Memory B cell (primary cell): ENCODE results near the gene TRPM3.
A peak's percentile ranks its signal among the peaks of the same experiment; 100 is the strongest.

Experiments used
- ATAC-seq: fragments of 150-1000 bp; cut with Tn5 transposase; 2 replicates; pipeline ENCODE4 v1.10.0; 2021; ENCODE audit warnings: low read depth, mild to moderate bottlenecking, moderate library complexity
- DNase-seq, 2 donors: peaks; one replicate each; pipeline ENCODE4 v3.0.0; 2022; ENCODE audit warnings: low spot score in 2 of 2
- H3K27ac Mint-ChIP-seq: one replicate; pipeline ENCODE4 v1.8.0; 2022; ENCODE audit warnings: mild to moderate bottlenecking, moderate library complexity, mixed read lengths
- H3K27me3 Mint-ChIP-seq: one replicate; pipeline ENCODE4 v1.8.0; 2022; ENCODE audit warnings: mixed read lengths
- H3K36me3 Mint-ChIP-seq: one replicate; pipeline ENCODE4 v1.8.0; 2022; ENCODE audit warnings: mild to moderate bottlenecking, mixed read lengths
- H3K4me1 Mint-ChIP-seq: one replicate; pipeline ENCODE4 v1.8.0; 2022; ENCODE audit warnings: mixed read lengths
- H3K4me3 Mint-ChIP-seq: one replicate; pipeline ENCODE4 v1.8.0; 2022; ENCODE audit warnings: mild to moderate bottlenecking, moderate library complexity, mixed read lengths
- H3K9me3 Mint-ChIP-seq: one replicate; pipeline ENCODE4 v1.8.0; 2022; ENCODE audit warnings: mixed read lengths

TRPM3 gene

GRCh38 chr9:70617033-70617828 lies 504.2 kb downstream of the TRPM3 start:
- H3K27ac Mint-ChIP-seq: no peak overlapping the region
- ATAC-seq: no peak
- no peaks in the 10 kb centered on the region for H3K4me1 Mint-ChIP-seq
- no peak overlapping the region for H3K4me3 Mint-ChIP-seq
- no peak for DNase-seq
- peaks cover 3% of the 10 kb centered on the region for H3K27me3 Mint-ChIP-seq
- H3K36me3 Mint-ChIP-seq: no peaks in the 10 kb centered on the region
- H3K9me3 Mint-ChIP-seq: no peaks in the 10 kb centered on the region

- no peaks in the 10 kb centered on the region for H3K36me3 Mint-ChIP-seq
- no peak for DNase-seq
- ATAC-seq: no peak
- no peaks in the 10 kb centered on the region for H3K9me3 Mint-ChIP-seq
- peaks cover 3% of the 10 kb centered on the region for H3K27me3 Mint-ChIP-seq
- no peaks in the 10 kb centered on the region for H3K4me1 Mint-ChIP-seq
- H3K4me3 Mint-ChIP-seq: no peak overlapping the region
- H3K27ac Mint-ChIP-seq: no peak overlapping the region
Observed at GRCh38 chr9:70616228-70616990, 505.0 kb downstream of the TRPM3 start.

- Mint-ChIP-seq H3K4me1 (no peaks in the 10 kb centered on the region), H3K27me3 (peaks cover 3% of the 10 kb centered on the region), H3K9me3 (no peaks in the 10 kb centered on the region), H3K4me3 (no peak overlapping the region), H3K36me3 (no peaks in the 10 kb centered on the region), H3K27ac (no peak overlapping the region)
- ATAC-seq (no peak), DNase-seq (no peak)
Observed at GRCh38 chr9:70615464-70616138, 505.8 kb downstream of the TRPM3 start.

GRCh38 chr9:70614786-70615463 lies 506.5 kb downstream of the TRPM3 start:
- Mint-ChIP-seq H3K4me3 (no peak overlapping the region), H3K36me3 (no peaks in the 10 kb centered on the region), H3K9me3 (no peaks in the 10 kb centered on the region), H3K27me3 (peaks cover 3% of the 10 kb centered on the region), H3K27ac (no peak overlapping the region), H3K4me1 (no peaks in the 10 kb centered on the region)
- no peak for ATAC-seq
- DNase-seq: no peak

GRCh38 chr9:70613024-70613768 lies 508.2 kb downstream of the TRPM3 start:
- no peak overlapping the region for H3K4me3 Mint-ChIP-seq
- H3K36me3 Mint-ChIP-seq: no peaks in the 10 kb centered on the region
- no peaks in the 10 kb centered on the region for H3K4me1 Mint-ChIP-seq
- H3K27me3 Mint-ChIP-seq: peaks cover 2% of the 10 kb centered on the region
- ATAC-seq (no peak), DNase-seq (no peak)
- H3K27ac Mint-ChIP-seq: no peak overlapping the region
- H3K9me3 Mint-ChIP-seq: no peaks in the 10 kb centered on the region

- peaks cover 5% of the 10 kb centered on the region for H3K4me1 Mint-ChIP-seq
- no peaks in the 10 kb centered on the region for H3K9me3 Mint-ChIP-seq
- H3K4me3 Mint-ChIP-seq: no peak overlapping the region
- no peak for ATAC-seq
- H3K27me3 Mint-ChIP-seq: peaks cover 2% of the 10 kb centered on the region
- H3K36me3 Mint-ChIP-seq: no peaks in the 10 kb centered on the region
- no peak overlapping the region for H3K27ac Mint-ChIP-seq
- DNase-seq: no peak
Observed at GRCh38 chr9:70610287-70610644, 511.2 kb downstream of the TRPM3 start.

GRCh38 chr9:70609542-70610286 lies 511.7 kb downstream of the TRPM3 start:
- Mint-ChIP-seq H3K36me3 (no peaks in the 10 kb centered on the region), H3K4me1 (peaks cover 5% of the 10 kb centered on the region), H3K27ac (no peak overlapping the region), H3K4me3 (no peak overlapping the region), H3K9me3 (no peaks in the 10 kb centered on the region), H3K27me3 (peaks cover 2% of the 10 kb centered on the region)
- ATAC-seq: no peak
- no peak for DNase-seq

- ATAC-seq (no peak), DNase-seq (no peak)
- no peak overlapping the region for H3K4me3 Mint-ChIP-seq
- H3K27me3 Mint-ChIP-seq: peaks cover 2% of the 10 kb centered on the region
- peaks cover 5% of the 10 kb centered on the region for H3K4me1 Mint-ChIP-seq
- no peaks in the 10 kb centered on the region for H3K36me3 Mint-ChIP-seq
- H3K27ac Mint-ChIP-seq: no peak overlapping the region
- no peaks in the 10 kb centered on the region for H3K9me3 Mint-ChIP-seq
Observed at GRCh38 chr9:70609011-70609410, 512.4 kb downstream of the TRPM3 start.

- Mint-ChIP-seq H3K27ac (peak overlapping the region; percentile 37), H3K4me1 (peaks cover 5% of the 10 kb centered on the region), H3K27me3 (no peaks in the 10 kb centered on the region), H3K36me3 (no peaks in the 10 kb centered on the region), H3K9me3 (no peaks in the 10 kb centered on the region), H3K4me3 (no peak overlapping the region)
- peak; percentile 95 for ATAC-seq
- DNase-seq: peak in 1 of 2 donors; percentile 33
Observed at GRCh38 chr9:70607926-70608325, 513.5 kb downstream of the TRPM3 start.

- ATAC-seq (no peak), DNase-seq (no peak)
- no peaks in the 10 kb centered on the region for H3K9me3 Mint-ChIP-seq
- peaks cover 5% of the 10 kb centered on the region for H3K4me1 Mint-ChIP-seq
- no peak overlapping the region for H3K27ac Mint-ChIP-seq
- no peaks in the 10 kb centered on the region for H3K36me3 Mint-ChIP-seq
- H3K27me3 Mint-ChIP-seq: no peaks in the 10 kb centered on the region
- no peak overlapping the region for H3K4me3 Mint-ChIP-seq
Observed at GRCh38 chr9:70607329-70607728, 514.1 kb downstream of the TRPM3 start.

- ATAC-seq: peak; percentile 34
- Mint-ChIP-seq H3K4me1 (peaks cover 4% of the 10 kb centered on the region), H3K36me3 (no peaks in the 10 kb centered on the region), H3K4me3 (no peak overlapping the region), H3K27ac (no peak overlapping the region), H3K9me3 (no peaks in the 10 kb centered on the region), H3K27me3 (no peaks in the 10 kb centered on the region)
- DNase-seq: no peak
Observed at GRCh38 chr9:70603020-70603411, 518.4 kb downstream of the TRPM3 start.

- H3K4me3 Mint-ChIP-seq: no peak overlapping the region
- H3K36me3 Mint-ChIP-seq: no peaks in the 10 kb centered on the region
- H3K27ac Mint-ChIP-seq: no peak overlapping the region
- no peaks in the 10 kb centered on the region for H3K9me3 Mint-ChIP-seq
- no peaks in the 10 kb centered on the region for H3K27me3 Mint-ChIP-seq
- no peaks in the 10 kb centered on the region for H3K4me1 Mint-ChIP-seq
- peak; percentile 75 for ATAC-seq
- peak; percentile 24 to 37 for DNase-seq
Observed at GRCh38 chr9:70602321-70603019, 519.0 kb downstream of the TRPM3 start.
